Stimulated activated CD8-positive, alpha-beta memory T cell treated with anti-CD3 and anti-CD28 coated beads, Interleukin-2, amount 100 ng/mL, for 1 hour (primary cell): ENCODE results near the gene DDRGK1.
"Not testable (repeated sequence)": the region's sequence is repeated elsewhere in the genome, so short reads cannot be mapped to it uniquely, and the experiment has no call there.

Source experiments
- DNase-seq, 2 donors: peaks; one replicate each; pipeline ENCODE4 v3.0.0-alpha.2; 2020; ENCODE audit warnings: low read depth in 2 of 2

Gene DDRGK1

GRCh38 chr20:3215359-3215917, 11.0 kb upstream of the DDRGK1 start:
- DNase-seq = not testable (repeated sequence)

GRCh38 chr20:3213226-3213625, 8.7 kb upstream of the DDRGK1 start:
- DNase-seq = no peak

- no peak for DNase-seq
These were observed 5.9 kb upstream of the DDRGK1 start for GRCh38 chr20:3210346-3210745.

- no peak for DNase-seq
These were observed 5.5 kb upstream of the DDRGK1 start for GRCh38 chr20:3209946-3210317.

- DNase-seq = peak in 1 of 2 donors; percentile 26
These were observed 4.9 kb upstream of the DDRGK1 start, which contains the start of gene ITPA for GRCh38 chr20:3209257-3209945. Gene ITPA, plus strand, starts transcription at chr20:3209498. Its CDS starts 54 bp downstream, at chr20:3209552.

GRCh38 chr20:3208786-3209256, 4.3 kb upstream of the DDRGK1 start:
- DNase-seq = no peak

GRCh38 chr20:3203315-3204123, 963 bp downstream of the DDRGK1 start:
- DNase-seq = no peak

GRCh38 chr20:3202965-3203314, 1.5 kb downstream of the DDRGK1 start:
- DNase-seq = no peak

GRCh38 chr20:3199976-3200755, 4.3 kb downstream of the DDRGK1 start:
- no peak for DNase-seq

- DNase-seq = no peak
These were observed 5.3 kb downstream of the DDRGK1 start for GRCh38 chr20:3199206-3199605.

- DNase-seq = no peak
These were observed 8.8 kb downstream of the DDRGK1 start for GRCh38 chr20:3195590-3196237.

GRCh38 chr20:3194617-3195280, 9.7 kb downstream of the DDRGK1 start:
- no peak for DNase-seq

- no peak for DNase-seq
These were observed 10.5 kb downstream of the DDRGK1 start for GRCh38 chr20:3193806-3194616.

- DNase-seq = no peak
These were observed 12.1 kb downstream of the DDRGK1 start for GRCh38 chr20:3192226-3193015.

- DNase-seq = no peak
These were observed 13.8 kb downstream of the DDRGK1 start for GRCh38 chr20:3190681-3191111.

GRCh38 chr20:3189561-3190131, 14.8 kb downstream of the DDRGK1 start:
- no peak for DNase-seq

GRCh38 chr20:3188823-3189413, 15.6 kb downstream of the DDRGK1 start:
- no peak for DNase-seq

GRCh38 chr20:3187861-3188260, 16.6 kb downstream of the DDRGK1 start:
- DNase-seq = not testable (repeated sequence)
